Left forelimb (tissue), 1 donor: ENCODE measurements around the gene PRELP.
"Not testable (repeated sequence)": the region's sequence is repeated elsewhere in the genome, so short reads cannot be mapped to it uniquely, and the experiment has no call there.

Experiments
- DNase-seq: peaks from one replicate; pipeline ENCODE4 v3.0.0-alpha.2; 2018; ENCODE audit warnings: low spot score

Gene PRELP

GRCh38 chr1:203454986-203455471 lies 20.6 kb upstream of the PRELP start:
- no peak for DNase-seq

GRCh38 chr1:203455706-203456105 lies 19.9 kb upstream of the PRELP start:
- DNase-seq: no peak

- no peak for DNase-seq
Measured at GRCh38 chr1:203456577-203456976, 19.0 kb upstream of the PRELP start.

- no peak for DNase-seq
Measured at GRCh38 chr1:203458078-203458477, 17.5 kb upstream of the PRELP start.

GRCh38 chr1:203459671-203460201 lies 15.9 kb upstream of the PRELP start:
- DNase-seq: no peak

GRCh38 chr1:203461717-203462116 lies 13.9 kb upstream of the PRELP start:
- no peak for DNase-seq

GRCh38 chr1:203462143-203462542 lies 13.5 kb upstream of the PRELP start:
- no peak for DNase-seq

GRCh38 chr1:203462878-203463277 lies 12.7 kb upstream of the PRELP start:
- no peak for DNase-seq

- DNase-seq: no peak
Measured at GRCh38 chr1:203463469-203464062, 12.0 kb upstream of the PRELP start.

GRCh38 chr1:203464226-203464625 lies 11.4 kb upstream of the PRELP start:
- DNase-seq: no peak

GRCh38 chr1:203464743-203465142 lies 10.9 kb upstream of the PRELP start:
- no peak for DNase-seq

- no peak for DNase-seq
Measured at GRCh38 chr1:203465146-203465798, 10.3 kb upstream of the PRELP start.

GRCh38 chr1:203465948-203466347 lies 9.7 kb upstream of the PRELP start:
- no peak for DNase-seq

- not testable (repeated sequence) for DNase-seq
Measured at GRCh38 chr1:203466906-203467549, 8.6 kb upstream of the PRELP start.

GRCh38 chr1:203467550-203467921 lies 8.1 kb upstream of the PRELP start:
- DNase-seq: no peak

- DNase-seq: no peak
Measured at GRCh38 chr1:203468326-203468725, 7.3 kb upstream of the PRELP start.

- no peak for DNase-seq
Measured at GRCh38 chr1:203470240-203470639, 5.4 kb upstream of the PRELP start.

- no peak for DNase-seq
Measured at GRCh38 chr1:203471841-203472240, 3.8 kb upstream of the PRELP start.

GRCh38 chr1:203473281-203473680 lies 2.3 kb upstream of the PRELP start:
- DNase-seq: no peak

- DNase-seq: no peak
Measured at GRCh38 chr1:203473781-203474305, 1.8 kb upstream of the PRELP start.

- no peak for DNase-seq
Measured at GRCh38 chr1:203476216-203476814, 709 bp downstream of the PRELP start.

GRCh38 chr1:203477748-203478147 lies 2.1 kb downstream of the PRELP start:
- DNase-seq: no peak

GRCh38 chr1:203478231-203478630 lies 2.6 kb downstream of the PRELP start:
- no peak for DNase-seq
